HG02885 (cell line): ENCODE measurements around the gene NFKBIZ.

Experiments
- ATAC-seq: cut with Tn5 transposase; IDR thresholded peaks from one replicate; pipeline ENCODE4 v1.9.1; 2021; ENCODE audit warnings: mild to moderate bottlenecking; ENCODE audit not compliant: unreplicated experiment, poor library complexity

NFKBIZ gene

DNA sequence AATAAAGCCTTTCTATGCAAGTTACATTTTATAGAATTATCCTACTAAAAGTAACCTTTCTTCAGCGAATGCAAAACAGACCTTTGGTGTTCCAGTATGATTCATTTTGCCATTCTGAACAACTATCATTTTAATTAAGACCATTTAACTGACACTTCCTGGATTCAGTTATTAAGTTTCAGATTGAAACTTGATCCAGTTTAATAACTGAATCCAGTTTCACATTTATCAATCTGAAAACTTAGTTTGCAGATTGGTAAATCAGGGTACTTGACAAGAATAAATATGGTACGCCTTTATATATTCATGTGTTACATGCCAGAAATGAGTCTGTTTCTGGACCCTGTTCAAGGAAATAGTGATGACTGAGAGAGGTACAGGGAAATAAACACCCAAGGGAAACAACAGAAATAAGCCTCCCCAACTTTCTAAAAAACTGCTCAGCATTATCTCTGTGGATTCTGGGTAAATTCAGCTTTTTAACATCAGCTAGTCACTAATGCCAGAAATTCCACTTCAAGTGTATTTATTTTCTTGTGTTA lies 23.3 kb upstream of the NFKBIZ start:
- no peak for ATAC-seq

DNA sequence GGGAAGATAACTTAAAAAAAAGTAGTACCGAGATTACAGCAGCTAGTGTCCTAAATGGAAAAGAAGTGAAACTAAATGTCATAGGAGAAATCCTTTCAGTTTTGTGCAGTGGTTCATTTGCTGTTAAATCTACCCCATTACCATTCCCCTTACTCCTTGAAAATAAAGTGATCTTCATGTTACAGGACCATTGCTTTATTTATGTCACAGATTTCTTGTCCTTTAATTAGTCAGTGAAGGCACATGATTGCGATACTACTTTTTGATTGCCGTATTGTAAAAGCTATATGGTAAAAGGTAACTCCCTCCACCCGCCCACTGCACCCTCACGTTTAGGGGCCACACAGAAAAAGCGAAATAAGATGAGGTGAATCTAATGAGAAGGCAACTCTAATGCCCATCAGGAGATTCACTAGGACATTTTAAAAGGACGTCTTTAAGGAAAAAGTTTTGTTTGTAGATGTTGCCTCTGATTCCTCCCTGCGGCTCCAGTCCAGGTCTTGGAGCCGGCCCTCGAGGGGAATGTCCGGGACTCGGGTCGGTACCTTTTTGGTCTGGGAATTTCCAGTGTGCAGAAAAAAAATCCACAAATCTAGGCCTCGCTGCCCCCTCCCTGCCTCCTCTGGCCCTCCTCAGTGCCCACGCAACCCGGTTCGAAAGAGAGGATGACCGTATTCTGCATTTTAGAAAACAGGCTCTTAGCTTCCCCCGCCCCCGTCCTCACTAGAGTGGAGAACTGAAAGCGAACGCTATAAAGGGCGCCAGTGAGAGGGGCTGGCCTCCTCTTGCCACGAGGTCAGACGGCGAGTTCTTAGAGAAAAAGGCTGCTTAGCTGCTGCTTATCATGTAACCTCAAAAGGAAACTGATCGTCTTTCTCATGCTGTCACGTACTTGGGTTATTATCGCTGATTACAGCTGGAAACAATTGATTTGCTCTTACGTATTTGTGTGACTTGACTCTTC lies 21.8 kb upstream of the NFKBIZ start:
- peak; percentile 90 for ATAC-seq

DNA sequence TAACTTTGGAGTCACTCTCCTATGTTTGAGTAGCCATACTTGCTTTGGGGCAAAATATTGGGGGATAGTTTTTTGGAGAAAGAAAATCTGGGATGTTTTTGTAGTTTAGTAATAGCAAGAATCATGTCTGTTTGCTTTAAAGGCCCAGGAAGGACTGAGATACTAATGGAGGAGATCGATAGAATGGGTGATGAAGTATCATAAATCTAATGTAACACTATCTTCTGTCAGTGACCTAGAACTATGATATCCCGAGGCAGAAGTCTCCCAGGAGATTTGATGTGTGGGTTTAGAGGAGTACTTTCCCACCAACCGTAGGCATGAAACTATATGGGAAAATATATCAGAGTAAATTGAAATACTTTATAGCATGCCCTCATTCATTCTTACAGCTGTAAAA lies 21.0 kb upstream of the NFKBIZ start:
- no peak for ATAC-seq

DNA sequence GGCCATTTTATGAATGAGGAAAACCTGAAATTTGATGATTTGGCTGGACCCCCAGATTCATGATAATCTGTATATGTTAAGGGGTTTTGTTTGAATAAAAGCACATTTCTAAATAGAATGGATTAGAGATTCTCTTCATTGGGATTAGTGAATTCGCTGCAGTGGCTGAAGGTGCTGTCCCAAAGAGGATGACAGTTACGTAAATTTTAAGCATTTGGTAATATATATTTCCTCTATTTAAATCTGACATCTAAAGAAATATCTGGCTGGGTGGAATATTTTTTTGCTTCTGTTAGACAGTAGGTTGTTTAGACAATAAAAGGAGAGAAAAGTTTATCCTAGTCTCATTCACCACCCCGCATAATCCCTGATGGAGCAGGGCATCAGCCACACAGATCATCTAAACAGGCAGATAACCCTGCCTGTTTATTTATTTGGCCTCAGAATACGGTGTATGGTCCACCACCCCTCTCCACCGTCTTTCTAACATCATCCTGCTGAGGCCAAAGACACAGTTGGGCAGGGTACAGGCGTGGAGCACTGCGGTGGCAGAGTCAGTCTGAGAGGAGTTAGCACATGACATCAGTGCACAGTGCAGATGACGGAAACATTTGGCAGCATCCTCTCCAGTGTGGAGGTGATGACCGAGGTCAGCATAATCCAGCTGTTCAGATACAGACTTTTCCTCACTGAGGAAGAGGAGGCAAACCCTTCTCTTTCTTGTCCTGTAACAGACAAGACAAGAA lies 20.4 kb upstream of the NFKBIZ start:
- peak; percentile 55 for ATAC-seq

DNA sequence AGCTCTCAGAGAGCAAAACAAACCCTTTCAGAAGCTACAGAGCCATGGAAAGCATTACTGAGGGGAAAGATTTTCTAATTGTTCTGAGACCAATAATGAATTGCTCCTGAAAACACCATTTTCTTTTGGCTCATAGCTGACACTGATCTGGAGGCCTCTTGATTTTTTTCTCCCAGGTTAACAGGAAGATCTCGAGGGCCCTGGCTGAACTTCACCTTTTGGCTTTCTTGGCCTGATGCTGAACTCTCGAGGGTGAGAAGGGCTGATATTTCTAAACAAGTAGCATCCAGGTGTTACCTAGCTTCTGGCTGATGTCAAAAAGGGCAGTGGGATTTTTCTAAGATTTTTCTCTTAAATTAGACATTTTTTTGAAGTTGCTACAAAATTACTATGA lies 19.9 kb upstream of the NFKBIZ start:
- ATAC-seq, result no peak

DNA sequence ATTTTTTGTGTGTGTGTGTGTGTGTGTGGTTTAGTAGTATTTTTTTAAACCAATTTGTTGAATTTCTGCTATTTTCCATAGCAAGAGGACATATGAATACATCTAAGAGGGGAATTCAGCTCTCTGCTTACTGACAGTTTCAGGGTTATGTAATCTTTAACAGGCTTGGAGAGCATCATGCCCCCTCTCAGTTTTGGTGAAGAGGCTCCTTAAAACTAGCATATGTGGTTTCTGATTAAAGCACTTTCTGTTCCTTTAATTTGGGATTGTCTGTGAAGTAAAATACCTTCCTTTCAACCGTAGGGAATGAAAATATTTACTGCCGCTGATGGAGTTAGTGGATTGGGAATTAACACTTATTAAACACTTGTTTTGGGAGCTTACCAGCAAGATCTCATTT lies 19.4 kb upstream of the NFKBIZ start:
- ATAC-seq, result peak; percentile 21

DNA sequence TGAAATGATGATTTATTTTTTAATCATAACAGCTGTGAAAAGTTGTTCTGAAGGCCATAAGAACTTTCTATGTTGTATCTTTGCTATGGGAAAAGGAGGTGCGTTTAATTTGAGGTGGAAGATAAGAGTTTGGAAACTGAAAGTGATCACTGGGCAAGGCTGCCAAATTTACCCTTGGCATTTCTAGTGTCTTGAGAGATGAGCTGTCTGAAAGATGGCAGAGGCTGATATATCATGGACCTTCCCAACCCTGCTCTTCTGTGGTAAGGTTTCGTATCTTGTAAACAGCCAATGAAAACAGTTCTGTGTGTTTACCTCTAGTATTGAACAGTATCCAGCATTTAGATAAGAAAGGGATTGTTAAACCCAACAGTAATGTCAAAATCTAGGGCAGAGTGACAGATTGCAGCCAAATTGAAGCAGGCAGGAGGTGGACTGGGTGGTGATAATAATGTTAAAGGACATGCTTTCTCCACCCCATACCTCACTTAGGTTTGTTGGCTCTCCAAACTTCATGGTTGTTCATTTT lies 15.8 kb upstream of the NFKBIZ start:
- ATAC-seq, result no peak

DNA sequence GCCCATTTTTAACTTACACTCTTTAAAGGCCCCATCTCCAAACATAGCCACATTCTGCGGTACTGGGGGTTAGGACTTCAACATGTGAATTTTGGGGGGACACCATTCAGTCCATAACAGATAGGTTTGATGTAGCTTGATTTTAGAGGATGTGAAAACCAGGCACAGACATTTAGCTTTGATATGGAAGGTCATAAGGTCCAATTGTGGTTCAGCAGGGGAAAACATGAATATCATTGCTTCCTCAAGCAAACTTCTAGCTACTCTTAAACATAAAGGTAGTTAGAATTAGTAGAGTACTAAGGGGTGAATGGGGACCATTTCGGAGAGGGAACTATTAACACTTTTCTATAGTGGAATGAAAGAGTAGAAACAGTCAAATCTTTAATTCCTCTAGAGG lies 13.6 kb upstream of the NFKBIZ start:
- ATAC-seq, result no peak

DNA sequence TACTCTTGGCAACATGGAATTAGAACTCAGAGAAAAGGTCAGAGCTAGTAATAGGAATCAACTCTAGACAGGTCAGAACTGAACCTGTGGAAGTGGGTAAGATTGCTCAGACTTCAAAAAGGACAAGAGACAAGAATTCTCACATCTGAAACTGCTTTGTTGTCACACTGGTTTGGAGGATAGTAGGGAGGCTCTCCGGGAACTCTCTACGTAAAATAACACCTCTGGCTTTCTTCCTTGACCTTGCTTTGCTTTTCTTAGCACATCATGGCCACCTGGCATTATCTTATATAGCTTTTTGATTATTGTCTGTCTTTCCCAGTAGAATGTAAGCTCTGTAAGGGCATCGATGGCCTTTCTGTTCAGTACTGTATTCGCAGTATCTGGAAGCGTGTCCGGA lies 13.2 kb upstream of the NFKBIZ start:
- no peak for ATAC-seq

DNA sequence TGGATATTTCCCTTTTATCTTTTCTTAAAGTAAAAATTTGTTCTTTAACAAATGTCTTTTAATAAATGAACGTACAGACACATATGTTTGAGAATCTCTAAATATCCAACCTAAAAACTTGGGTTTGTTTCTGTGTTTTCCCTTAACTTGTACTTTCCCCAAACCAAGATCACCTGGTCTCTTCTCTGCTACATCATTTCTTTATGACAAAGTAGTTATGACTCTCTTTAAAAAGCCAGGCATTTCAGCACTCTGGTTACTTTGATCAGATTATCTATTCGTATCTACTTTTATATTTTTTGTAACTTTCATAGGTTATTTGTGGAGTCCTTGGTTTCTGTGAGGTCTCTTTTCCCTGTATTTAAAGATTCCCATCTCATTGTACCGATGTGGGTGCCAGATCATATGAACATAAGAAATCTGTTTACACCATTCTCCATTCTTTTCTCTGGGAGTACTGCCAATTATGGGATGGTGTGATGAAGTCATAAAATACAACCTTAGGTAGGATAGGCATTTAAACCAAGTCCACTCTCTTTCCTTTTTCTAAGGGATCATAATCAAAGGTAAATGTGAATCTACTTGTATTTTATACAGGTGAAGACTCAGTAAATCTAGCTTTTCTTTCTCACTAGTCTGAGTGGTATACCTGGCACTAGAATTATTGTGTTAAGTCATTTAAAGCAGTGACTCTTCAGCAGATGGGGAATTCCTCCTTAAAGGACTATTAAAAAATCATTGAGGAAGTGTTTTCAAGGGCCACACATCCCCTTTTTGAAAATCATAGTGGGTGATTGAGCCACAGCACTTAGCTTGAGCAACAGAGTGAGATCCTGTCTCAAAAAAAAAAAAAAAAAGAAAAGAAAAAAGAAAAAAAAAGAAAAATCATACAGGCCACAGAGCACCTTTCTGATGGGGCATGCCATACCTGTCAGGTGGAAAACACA lies 12.4 kb upstream of the NFKBIZ start:
- peak; percentile 41 for ATAC-seq

DNA sequence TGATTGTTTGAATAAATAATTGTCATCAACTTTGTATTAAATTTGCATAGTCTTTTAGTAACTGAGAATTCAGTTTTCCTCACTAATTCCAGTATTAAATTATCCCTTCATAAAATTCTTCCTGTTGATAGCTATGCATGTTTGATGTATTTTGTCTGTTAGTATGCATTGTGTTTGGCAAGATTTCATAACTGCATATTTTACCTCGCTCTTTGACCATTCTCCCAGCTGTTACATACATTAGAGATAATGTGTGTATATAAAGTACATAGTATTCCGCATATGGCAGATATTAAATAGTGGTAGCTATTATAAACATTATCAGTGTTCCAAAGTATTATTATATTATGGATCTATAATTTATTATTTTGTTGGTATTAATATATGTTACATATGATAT lies 10.6 kb upstream of the NFKBIZ start:
- ATAC-seq, result no peak

DNA sequence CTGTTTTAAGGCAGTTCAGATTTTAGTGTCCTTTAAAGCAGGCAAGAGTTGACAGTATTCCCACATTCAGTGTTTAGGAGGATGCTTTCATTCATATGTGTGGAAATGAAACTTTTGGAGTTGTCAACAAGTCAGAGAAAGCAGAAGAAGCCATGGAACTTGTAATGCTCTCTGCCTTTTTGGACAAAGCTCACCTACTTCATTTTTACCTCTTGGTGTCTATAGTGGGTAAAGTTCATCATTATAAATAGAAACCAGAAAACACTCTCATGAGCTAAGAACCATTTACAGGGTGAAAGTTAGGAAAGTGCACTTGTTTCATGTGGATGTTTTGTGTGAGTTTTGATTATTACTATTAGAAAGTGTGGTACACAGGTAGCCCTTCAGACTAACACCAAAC lies 9.2 kb upstream of the NFKBIZ start:
- no peak for ATAC-seq

DNA sequence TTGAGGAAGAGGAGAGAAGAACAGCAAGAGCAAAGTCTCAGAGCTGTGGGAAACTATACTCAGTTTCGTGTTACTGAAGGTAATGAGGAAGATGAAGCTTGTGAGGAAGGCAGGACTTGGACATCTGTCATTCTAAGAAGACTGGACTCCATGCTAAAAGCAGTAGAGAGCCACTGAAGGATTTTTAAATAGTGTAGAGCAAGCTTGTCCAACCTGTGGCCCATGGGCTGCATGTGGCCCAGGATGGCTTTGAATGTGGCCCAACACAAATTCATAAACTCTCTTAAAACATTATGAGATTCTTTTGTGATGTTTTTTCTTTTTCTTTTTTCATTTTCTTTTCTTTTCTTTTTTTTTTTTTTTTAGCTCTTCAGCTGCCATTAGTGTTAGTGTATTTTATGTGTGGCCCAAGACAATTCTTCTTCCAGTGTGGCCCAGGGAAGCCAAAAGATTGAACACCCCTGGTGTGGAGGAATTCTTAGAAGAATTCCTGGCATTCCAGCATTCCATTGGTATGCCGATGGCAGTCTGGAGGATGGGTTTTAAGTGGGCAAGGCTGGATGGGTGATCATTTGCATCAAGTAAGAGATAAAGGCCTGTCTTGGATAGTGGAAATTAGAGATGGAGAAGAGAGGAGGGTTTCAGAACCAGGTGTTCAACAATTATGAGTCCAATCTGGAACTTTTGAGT lies 6.9 kb upstream of the NFKBIZ start:
- no peak for ATAC-seq

DNA sequence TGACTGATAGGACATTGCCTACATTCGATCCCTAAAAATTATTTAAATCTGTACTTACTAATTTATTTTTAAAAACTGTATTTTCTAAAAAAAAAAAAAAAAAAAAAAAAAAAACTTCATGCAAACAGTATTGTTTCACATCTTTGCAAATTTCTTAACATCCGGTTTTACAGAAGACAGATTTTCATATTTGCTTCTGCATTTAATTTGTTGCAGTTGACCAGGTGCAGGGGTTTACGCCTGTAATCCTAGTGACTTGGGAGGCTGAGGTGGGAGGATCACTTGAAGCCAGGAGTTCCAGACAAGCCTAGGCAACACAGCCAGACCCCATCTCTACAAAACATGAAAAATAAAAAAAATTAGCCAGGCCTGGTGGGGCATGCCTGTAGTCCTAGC lies 6.4 kb upstream of the NFKBIZ start:
- no peak for ATAC-seq

DNA sequence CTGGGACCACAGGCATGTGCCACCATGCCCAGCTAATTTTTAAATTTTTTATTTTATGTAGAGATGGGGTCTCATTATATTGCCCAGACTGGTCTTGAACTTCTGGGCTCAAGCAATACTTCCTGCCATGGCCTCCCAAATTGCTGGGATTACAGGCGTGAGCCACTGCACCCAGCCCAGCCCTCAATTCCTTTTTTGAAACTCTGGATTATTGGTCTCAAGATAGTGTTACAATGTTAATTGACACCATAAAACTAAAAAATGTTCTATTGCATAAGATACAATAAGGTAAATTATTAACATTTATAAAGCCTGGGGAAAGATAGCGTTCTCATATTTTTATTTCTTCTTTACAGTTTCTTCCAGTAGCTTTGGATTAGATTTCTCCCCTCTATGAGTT lies 3.9 kb upstream of the NFKBIZ start:
- no peak for ATAC-seq

DNA sequence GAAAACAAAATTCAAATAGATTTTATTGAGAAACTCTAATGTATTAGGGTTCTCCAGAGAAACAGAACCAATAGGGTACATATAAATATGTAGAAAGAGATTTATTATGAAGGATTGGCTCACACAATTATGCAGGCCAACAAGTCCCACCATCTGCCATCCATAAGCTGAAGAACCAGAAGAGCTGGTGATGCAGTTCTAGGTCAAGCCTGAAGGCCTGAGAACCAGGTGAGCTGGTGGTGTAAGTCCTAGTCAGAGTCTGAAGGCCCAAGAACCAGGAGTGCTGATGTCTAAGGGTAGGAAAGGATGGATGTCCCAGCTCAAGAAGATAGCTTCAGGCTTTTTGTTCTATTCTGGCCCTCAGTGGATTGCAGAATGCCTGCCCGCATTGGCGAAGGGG lies 2.6 kb upstream of the NFKBIZ start:
- no peak for ATAC-seq

DNA sequence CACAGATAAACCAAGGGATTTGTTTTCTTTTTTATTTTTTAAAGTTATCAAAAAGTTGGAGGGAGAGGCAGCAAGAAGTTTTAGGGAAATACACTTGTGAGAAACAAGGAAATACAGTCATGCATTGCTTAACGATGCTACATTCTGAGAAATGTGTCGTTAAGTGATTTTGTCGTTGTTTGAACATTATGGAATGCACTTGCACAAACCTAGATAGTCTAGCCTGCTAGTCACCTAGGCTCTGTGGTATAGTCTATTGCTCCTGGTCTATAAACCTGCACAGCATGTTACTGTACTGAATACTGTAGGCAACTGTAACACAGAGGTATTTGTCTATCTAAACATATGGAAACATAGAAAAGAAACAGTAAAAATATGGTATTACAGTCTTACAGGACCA lies 2.0 kb upstream of the NFKBIZ start:
- ATAC-seq, result no peak

DNA sequence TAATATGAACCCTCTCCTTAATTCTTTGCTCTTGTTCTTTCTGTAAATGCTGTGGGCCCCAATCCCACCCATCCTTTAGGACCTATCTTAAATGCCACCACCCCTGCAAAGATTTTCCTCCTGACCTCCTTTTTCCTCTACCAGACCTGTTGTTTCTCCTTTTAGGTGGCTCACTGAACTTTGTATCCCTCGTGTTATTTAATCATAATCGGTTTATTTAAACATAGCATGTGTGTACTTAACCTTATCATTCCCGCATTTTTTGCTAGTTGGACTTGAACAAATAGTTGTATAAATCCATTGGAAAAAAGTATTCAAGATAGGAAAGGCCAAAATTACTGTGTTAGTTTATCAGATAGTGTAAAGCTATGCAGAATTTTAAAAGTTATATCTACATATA lies 988 bp upstream of the NFKBIZ start:
- no peak for ATAC-seq

DNA sequence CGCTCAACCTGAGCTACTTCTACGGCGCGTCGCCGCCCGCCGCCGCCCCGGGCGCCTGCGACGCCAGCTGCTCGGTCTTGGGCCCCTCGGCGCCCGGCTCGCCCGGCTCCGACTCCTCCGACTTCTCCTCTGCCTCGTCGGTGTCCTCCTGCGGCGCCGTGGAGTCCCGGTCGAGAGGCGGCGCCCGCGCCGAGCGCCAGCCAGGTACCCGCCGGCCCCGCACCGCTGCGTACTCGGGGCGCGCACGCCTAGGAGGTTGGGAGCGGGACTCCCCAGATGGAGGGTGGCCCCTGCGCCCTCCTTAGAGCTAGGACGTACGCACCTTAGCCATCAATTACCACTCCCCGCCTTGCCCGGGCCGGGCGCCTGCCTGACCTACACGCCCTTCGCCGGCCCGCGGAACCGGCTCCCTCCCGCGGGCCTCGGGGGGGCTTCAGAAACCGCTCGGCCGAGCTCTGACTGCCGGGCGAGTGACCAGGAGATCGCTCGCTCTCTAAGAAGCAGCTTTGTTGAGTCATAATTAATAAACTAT lies 466 bp downstream of the NFKBIZ start:
- ATAC-seq, result peak; percentile 30
